ENCODE measurements around the gene FADS1. TPM values are rescaled to one million over a fixed set of nuclear protein-coding genes. Genes with fewer than 3 reads are reported as not detected.

FADS1 gene
- total and polyA plus RNA-seq, 2 of the 13 experiments (the other 11 are each of a cell fraction or from before 2014, with no cell fraction given): 91.8 to 108 TPM

DNA sequence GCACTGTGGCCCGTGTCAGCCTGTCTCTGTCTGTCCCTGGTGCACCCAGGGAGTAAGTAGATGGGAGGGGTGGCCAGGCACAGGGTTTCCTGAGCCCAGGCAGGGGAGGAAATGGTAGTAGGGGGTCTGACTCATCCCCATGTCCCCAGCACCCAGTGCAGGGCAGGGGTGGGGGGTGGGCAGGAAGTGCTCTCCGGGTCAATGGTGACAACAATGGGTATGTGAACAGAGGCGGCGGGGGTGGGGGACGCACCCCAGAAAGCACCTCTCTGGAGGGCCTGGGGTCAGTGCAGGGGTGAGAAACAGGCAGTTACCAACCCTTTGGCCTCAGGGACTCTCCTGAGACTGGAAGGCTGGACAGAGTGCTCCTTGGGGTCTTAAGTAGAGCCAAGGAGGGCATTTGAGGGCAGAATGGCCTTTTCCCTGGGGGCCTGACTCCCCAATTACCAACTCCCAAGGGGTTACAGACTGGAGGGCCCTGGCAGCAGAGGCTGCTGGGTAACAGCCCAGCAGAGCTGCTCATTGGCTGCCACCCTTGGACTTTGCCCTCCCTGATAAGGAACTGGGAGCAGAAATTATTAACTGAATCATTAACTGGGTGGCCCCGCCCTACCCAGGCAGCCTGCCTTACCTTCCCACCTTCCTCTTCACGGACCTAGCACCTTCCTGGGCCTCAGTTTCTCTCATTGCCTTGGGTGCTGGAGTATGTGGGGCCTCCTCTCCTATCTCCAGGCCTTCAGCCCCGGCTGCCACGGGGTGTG is 60.2 kb downstream of the FADS1 start (continued):
- TF ChIP-seq ETV6 (CRISPR knock-in tag; conservative IDR thresholded peaks at IDR 0.05): no peak; the same call in 1 of the 2 replicates
- peak; percentile 75; the same call in 1 of the 2 replicates for TF ChIP-seq ZNF878 (CRISPR knock-in tag; IDR thresholded peaks at IDR 0.05)
- no peak for TF ChIP-seq YY1 (IDR thresholded peaks at IDR 0.05; ENCODE audit: insufficient read depth, insufficient replicate concordance, low read depth, low read length)
- TF ChIP-seq MEIS2 (CRISPR knock-in tag; IDR thresholded peaks at IDR 0.05): peak; percentile 66; the same call in 1 of the 2 replicates
- no peak; the same call in 1 of the 2 replicates for TF ChIP-seq NCOA5 (CRISPR knock-in tag; IDR thresholded peaks at IDR 0.05)
- TF ChIP-seq, protein P1, sequence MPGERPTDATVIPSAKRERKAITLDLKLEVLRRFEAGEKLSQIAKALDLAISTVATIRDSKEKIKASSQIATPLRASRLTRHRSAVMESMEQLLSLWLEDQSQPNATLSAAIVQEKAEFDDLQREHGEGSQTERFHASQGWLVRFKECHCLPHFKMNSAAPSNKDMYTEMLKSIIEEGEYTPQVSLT (CRISPR knock-in tag; IDR thresholded peaks at IDR 0.05; ENCODE audit: borderline replicate concordance, low read depth): no peak
- TF ChIP-seq PAX8 (CRISPR knock-in tag; IDR thresholded peaks at IDR 0.05; ENCODE audit: borderline replicate concordance): no peak
- TF ChIP-seq KLF9 (CRISPR knock-in tag; IDR thresholded peaks at IDR 0.05; ENCODE audit: low read depth): no peak; the same call in 1 of the 2 replicates
- TF ChIP-seq, protein P2, sequence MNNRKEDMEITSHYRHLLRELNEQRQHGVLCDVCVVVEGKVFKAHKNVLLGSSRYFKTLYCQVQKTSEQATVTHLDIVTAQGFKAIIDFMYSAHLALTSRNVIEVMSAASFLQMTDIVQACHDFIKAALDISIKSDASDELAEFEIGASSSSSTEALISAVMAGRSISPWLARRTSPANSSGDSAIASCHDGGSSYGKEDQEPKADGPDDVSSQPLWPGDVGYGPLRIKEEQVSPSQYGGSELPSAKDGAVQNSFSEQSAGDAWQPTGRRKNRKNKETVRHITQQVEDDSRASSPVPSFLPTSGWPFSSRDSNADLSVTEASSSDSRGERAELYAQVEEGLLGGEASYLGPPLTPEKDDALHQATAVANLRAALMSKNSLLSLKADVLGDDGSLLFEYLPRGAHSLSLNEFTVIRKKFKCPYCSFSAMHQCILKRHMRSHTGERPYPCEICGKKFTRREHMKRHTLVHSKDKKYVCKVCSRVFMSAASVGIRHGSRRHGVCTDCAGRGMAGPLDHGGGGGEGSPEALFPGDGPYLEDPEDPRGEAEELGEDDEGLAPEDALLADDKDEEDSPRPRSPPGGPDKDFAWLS (CRISPR knock-in tag; IDR thresholded peaks at IDR 0.05; ENCODE audit: borderline replicate concordance): 0 out of 2 replicates have a peak, but pooled peaks have one; percentile 71
- 0 out of 2 replicates have a peak, but pooled peaks have one; percentile 33 for TF ChIP-seq ZNF614 (CRISPR knock-in tag; IDR thresholded peaks at IDR 0.05; ENCODE audit: borderline replicate concordance)
- TF ChIP-seq KLF11 (CRISPR knock-in tag; IDR thresholded peaks at IDR 0.05): no peak
- TF ChIP-seq AGO1 (IDR thresholded peaks at IDR 0.05; ENCODE audit: low read depth, low read length, poor library complexity, severe bottlenecking): no peak
- peak; percentile 47 to 87; a peak in 3 of 4 replicates for TF ChIP-seq NR2F1 (CRISPR knock-in tag; IDR thresholded peaks at IDR 0.05)
- TF ChIP-seq ZSCAN22 (CRISPR knock-in tag; IDR thresholded peaks at IDR 0.05): no peak
- 0 out of 2 replicates have a peak, but pooled peaks have one; percentile 49 for TF ChIP-seq ZNF563 (CRISPR knock-in tag; IDR thresholded peaks at IDR 0.05)
- peak; percentile 62 for TF ChIP-seq MED8 (CRISPR knock-in tag; IDR thresholded peaks at IDR 0.05; ENCODE audit: insufficient replicate concordance)
- TF ChIP-seq, protein P3, sequence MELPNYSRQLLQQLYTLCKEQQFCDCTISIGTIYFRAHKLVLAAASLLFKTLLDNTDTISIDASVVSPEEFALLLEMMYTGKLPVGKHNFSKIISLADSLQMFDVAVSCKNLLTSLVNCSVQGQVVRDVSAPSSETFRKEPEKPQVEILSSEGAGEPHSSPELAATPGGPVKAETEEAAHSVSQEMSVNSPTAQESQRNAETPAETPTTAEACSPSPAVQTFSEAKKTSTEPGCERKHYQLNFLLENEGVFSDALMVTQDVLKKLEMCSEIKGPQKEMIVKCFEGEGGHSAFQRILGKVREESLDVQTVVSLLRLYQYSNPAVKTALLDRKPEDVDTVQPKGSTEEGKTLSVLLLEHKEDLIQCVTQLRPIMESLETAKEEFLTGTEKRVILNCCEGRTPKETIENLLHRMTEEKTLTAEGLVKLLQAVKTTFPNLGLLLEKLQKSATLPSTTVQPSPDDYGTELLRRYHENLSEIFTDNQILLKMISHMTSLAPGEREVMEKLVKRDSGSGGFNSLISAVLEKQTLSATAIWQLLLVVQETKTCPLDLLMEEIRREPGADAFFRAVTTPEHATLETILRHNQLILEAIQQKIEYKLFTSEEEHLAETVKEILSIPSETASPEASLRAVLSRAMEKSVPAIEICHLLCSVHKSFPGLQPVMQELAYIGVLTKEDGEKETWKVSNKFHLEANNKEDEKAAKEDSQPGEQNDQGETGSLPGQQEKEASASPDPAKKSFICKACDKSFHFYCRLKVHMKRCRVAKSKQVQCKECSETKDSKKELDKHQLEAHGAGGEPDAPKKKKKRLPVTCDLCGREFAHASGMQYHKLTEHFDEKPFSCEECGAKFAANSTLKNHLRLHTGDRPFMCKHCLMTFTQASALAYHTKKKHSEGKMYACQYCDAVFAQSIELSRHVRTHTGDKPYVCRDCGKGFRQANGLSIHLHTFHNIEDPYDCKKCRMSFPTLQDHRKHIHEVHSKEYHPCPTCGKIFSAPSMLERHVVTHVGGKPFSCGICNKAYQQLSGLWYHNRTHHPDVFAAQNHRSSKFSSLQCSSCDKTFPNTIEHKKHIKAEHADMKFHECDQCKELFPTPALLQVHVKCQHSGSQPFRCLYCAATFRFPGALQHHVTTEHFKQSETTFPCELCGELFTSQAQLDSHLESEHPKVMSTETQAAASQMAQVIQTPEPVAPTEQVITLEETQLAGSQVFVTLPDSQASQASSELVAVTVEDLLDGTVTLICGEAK (IDR thresholded peaks at IDR 0.05): no peak
- TF ChIP-seq, protein P3 (CRISPR knock-in tag; IDR thresholded peaks at IDR 0.05): peak; percentile 50

Data from HepG2 (cell line).